GM23248 (cell line): Measurements from ENCODE around the gene ZNF750.

Source experiments
- EZH2 ChIP-seq: fragments of 200-600 bp; sonication (generic); IDR thresholded peaks from 2 replicates; pipeline ENCODE4 v1.6.1; 2018; ENCODE audit warnings: antibody characterized with exemption, mild to moderate bottlenecking; ENCODE audit not compliant: insufficient read depth, poor library complexity, severe bottlenecking
- EZH2phosphoT487 ChIP-seq: fragments of 200-600 bp; sonication (generic); IDR thresholded peaks from 2 replicates; pipeline ENCODE4 v1.6.1; 2018; ENCODE audit warnings: antibody characterized with exemption, moderate library complexity, mild to moderate bottlenecking, low read depth; ENCODE audit not compliant: insufficient read depth

- no peak for TF ChIP-seq EZH2
- TF ChIP-seq EZH2phosphoT487, result no peak
Measured at GRCh38 chr17:82783498-82783897, 56.3 kb downstream of the ZNF750 start.
